Transverse colon (tissue), 3 donors: ENCODE results near the gene C10orf67.

Source experiments
- POLR2A ChIP-seq: fragments of 450-650 bp; IDR thresholded peaks from one replicate; pipeline ENCODE4 v1.6.1; 2016; ENCODE audit warnings: antibody characterized with exemption, mild to moderate bottlenecking, moderate library complexity
- TF ChIP-seq, protein P1 (sequence below), 5 experiments: fragments of 200-600 bp in 3 of 5; fragments of 450-650 bp in 2 of 5; sonication (generic) in 3 of 5; IDR thresholded peaks; 1 replicate in 2 of 5; 2 replicates in 3 of 5; pipeline ENCODE4 v1.5.1; 2016 to 2017; ENCODE audit warnings: antibody characterized with exemption in 5 of 5, inconsistent platforms in 3 of 5, mild to moderate bottlenecking in 2 of 5, moderate library complexity in 1 of 5

DNA sequence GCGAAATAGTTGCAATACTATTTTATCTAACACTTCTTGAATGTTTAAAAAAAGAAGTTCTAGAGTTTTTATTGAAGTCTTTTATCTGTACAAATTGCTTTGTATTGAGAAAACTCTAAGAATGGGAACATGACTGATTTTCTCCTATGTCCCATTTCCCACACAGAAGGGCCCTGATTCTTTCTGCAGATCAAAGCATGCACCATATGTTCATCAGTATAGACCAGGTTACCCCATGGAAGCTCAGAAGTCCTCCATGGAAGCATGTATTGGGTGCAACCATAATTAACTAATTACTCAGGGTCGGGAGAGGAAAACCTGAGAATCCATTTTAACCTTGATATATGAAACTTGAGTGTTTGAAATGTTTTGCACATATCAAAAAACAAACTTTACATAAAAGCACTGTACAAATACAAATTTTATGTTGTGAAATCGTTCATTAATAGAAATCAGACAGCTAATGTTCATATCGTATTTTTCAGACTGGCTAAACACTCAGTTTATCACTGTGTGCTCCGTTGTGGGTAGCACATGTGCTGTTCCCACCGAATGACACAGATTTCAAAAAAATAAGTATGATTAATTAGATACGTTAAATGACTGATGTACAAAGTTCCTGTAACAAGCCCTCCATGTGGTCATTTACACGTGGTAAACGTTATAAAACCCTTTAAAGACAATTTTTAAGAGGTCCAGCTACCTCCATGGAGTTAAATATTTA lies 81.0 kb downstream of the C10orf67 start:
- TF ChIP-seq, protein P1, sequence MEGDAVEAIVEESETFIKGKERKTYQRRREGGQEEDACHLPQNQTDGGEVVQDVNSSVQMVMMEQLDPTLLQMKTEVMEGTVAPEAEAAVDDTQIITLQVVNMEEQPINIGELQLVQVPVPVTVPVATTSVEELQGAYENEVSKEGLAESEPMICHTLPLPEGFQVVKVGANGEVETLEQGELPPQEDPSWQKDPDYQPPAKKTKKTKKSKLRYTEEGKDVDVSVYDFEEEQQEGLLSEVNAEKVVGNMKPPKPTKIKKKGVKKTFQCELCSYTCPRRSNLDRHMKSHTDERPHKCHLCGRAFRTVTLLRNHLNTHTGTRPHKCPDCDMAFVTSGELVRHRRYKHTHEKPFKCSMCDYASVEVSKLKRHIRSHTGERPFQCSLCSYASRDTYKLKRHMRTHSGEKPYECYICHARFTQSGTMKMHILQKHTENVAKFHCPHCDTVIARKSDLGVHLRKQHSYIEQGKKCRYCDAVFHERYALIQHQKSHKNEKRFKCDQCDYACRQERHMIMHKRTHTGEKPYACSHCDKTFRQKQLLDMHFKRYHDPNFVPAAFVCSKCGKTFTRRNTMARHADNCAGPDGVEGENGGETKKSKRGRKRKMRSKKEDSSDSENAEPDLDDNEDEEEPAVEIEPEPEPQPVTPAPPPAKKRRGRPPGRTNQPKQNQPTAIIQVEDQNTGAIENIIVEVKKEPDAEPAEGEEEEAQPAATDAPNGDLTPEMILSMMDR (IDR thresholded peaks at IDR 0.05): no peak
- no peak for TF ChIP-seq POLR2A
